H1 (cell line): ENCODE results near the gene MLN. TPM values are rescaled to one million over a fixed set of nuclear protein-coding genes. Genes with fewer than 3 reads are reported as not detected.

Source experiments
- HDAC2 ChIP-seq, 2 experiments: fragments of 300-600 bp in 1 of 2; sonication (generic) in 1 of 2; IDR thresholded peaks; 2 replicates each; pipeline ENCODE4 v1.6.1; 2011 to 2012; ENCODE audit warnings: low read depth in 2 of 2, low read length in 2 of 2, mild to moderate bottlenecking in 2 of 2, moderate library complexity in 2 of 2, borderline replicate concordance in 1 of 2, inconsistent platforms in 1 of 2
- polyA plus RNA-seq, 7 experiments: library from polyadenylated mRNA; depleted of rRNA in 3 of 7; stranded (reverse) in 5 of 7; unstranded in 2 of 7; fragments of >200 nt in 5 of 7; fragments of 200-250 nt in 2 of 7; gene quantifications; 1 replicate in 5 of 7; 2 replicates in 1 of 7; 4 replicates in 1 of 7; pipeline versions ENCODE4 v1.2.1 to v1.2.3, GENCODE V29; 2011 to 2013; ENCODE audit warnings: missing spikeins in 2 of 7, mixed read lengths in 2 of 7
- total RNA-seq: library from RNA; stranded (reverse); fragmentation: NEBNext Ultra II Directional; extraction: Animal tissue kit (Norgen Biotek cat#: 25700); gene quantifications from 2 replicates; pipeline ENCODE4 v1.2.1, GENCODE V29; 2021
- TF ChIP-seq, protein P1 (sequence below): fragments of 300-600 bp; sonication (generic); IDR thresholded peaks from 2 replicates; pipeline ENCODE4 v1.7.1; 2012; ENCODE audit warnings: low read length, moderate library complexity, mild to moderate bottlenecking, inconsistent platforms; ENCODE audit not compliant: insufficient replicate concordance

MLN gene
- total and polyA plus RNA-seq, 2 of the 8 experiments (the other 6 are each of a cell fraction or from before 2014, with no cell fraction given): not detected

DNA sequence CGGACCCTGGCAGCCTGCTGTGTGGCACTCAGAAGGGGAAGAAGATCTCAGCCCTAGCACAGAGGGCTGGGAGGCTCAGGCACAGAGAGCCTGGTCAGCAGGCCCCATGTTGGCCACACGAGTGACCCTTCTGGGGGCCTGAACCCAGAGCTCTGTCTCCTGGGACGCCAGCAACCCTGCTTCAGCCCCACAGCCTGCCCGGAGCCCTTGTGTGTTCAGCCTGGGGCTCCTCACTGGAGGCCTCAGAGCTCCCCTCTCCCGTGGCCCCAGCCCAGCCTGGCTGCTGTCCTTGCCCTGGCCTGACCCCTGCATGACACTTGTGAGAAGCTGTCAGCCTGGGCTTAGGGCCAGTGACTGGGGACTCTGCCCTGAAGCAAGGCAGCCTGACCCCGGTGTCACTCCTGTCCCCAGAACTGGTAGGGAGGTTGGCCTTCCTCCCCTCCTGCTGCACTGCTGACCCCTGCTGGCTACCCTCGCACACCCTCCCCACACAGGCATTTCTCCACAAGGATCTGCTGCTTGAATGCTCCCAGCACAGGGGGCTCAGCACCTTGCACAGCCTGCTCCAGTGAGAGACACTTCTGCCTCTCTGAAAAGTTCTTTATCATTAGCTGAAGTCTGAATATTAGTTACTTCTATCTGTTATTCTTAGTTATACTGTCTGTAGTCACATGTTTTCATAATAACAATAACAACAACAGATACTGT, 41.7 kb downstream of the MLN start (continued):
- TF ChIP-seq, protein P1, sequence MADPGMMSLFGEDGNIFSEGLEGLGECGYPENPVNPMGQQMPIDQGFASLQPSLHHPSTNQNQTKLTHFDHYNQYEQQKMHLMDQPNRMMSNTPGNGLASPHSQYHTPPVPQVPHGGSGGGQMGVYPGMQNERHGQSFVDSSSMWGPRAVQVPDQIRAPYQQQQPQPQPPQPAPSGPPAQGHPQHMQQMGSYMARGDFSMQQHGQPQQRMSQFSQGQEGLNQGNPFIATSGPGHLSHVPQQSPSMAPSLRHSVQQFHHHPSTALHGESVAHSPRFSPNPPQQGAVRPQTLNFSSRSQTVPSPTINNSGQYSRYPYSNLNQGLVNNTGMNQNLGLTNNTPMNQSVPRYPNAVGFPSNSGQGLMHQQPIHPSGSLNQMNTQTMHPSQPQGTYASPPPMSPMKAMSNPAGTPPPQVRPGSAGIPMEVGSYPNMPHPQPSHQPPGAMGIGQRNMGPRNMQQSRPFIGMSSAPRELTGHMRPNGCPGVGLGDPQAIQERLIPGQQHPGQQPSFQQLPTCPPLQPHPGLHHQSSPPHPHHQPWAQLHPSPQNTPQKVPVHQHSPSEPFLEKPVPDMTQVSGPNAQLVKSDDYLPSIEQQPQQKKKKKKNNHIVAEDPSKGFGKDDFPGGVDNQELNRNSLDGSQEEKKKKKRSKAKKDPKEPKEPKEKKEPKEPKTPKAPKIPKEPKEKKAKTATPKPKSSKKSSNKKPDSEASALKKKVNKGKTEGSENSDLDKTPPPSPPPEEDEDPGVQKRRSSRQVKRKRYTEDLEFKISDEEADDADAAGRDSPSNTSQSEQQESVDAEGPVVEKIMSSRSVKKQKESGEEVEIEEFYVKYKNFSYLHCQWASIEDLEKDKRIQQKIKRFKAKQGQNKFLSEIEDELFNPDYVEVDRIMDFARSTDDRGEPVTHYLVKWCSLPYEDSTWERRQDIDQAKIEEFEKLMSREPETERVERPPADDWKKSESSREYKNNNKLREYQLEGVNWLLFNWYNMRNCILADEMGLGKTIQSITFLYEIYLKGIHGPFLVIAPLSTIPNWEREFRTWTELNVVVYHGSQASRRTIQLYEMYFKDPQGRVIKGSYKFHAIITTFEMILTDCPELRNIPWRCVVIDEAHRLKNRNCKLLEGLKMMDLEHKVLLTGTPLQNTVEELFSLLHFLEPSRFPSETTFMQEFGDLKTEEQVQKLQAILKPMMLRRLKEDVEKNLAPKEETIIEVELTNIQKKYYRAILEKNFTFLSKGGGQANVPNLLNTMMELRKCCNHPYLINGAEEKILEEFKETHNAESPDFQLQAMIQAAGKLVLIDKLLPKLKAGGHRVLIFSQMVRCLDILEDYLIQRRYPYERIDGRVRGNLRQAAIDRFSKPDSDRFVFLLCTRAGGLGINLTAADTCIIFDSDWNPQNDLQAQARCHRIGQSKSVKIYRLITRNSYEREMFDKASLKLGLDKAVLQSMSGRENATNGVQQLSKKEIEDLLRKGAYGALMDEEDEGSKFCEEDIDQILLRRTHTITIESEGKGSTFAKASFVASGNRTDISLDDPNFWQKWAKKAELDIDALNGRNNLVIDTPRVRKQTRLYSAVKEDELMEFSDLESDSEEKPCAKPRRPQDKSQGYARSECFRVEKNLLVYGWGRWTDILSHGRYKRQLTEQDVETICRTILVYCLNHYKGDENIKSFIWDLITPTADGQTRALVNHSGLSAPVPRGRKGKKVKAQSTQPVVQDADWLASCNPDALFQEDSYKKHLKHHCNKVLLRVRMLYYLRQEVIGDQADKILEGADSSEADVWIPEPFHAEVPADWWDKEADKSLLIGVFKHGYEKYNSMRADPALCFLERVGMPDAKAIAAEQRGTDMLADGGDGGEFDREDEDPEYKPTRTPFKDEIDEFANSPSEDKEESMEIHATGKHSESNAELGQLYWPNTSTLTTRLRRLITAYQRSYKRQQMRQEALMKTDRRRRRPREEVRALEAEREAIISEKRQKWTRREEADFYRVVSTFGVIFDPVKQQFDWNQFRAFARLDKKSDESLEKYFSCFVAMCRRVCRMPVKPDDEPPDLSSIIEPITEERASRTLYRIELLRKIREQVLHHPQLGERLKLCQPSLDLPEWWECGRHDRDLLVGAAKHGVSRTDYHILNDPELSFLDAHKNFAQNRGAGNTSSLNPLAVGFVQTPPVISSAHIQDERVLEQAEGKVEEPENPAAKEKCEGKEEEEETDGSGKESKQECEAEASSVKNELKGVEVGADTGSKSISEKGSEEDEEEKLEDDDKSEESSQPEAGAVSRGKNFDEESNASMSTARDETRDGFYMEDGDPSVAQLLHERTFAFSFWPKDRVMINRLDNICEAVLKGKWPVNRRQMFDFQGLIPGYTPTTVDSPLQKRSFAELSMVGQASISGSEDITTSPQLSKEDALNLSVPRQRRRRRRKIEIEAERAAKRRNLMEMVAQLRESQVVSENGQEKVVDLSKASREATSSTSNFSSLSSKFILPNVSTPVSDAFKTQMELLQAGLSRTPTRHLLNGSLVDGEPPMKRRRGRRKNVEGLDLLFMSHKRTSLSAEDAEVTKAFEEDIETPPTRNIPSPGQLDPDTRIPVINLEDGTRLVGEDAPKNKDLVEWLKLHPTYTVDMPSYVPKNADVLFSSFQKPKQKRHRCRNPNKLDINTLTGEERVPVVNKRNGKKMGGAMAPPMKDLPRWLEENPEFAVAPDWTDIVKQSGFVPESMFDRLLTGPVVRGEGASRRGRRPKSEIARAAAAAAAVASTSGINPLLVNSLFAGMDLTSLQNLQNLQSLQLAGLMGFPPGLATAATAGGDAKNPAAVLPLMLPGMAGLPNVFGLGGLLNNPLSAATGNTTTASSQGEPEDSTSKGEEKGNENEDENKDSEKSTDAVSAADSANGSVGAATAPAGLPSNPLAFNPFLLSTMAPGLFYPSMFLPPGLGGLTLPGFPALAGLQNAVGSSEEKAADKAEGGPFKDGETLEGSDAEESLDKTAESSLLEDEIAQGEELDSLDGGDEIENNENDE: no peak
- no peak for TF ChIP-seq HDAC2 (IDR thresholded peaks at IDR 0.05; ENCODE audit: borderline replicate concordance in 1 of 2, low read depth in 2 of 2, low read length in 2 of 2)
